Measurements from ENCODE around the gene PGA4.
A peak's percentile ranks its signal among the peaks of the same experiment; 100 is the strongest.
"Not testable (repeated sequence)": the region's sequence is repeated elsewhere in the genome, so short reads cannot be mapped to it uniquely, and the experiment has no call there.

The PGA4 gene

GRCh38 chr11:61222047-61222446, at the start of gene PGA4:
TSS of gene PGA4 (plus strand) at chr11:61222347. CDS start at chr11:61222401, 54 bp downstream.
- not testable (repeated sequence) for DNase-seq (ENCODE audit: low read depth)

GRCh38 chr11:61172356-61172755, 49.8 kb upstream of the PGA4 start:
- DNase-seq (ENCODE audit: low read depth), result no peak

- DNase-seq (ENCODE audit: low read depth), result no peak
Observed at GRCh38 chr11:61172888-61173287, 49.3 kb upstream of the PGA4 start.

GRCh38 chr11:61173456-61173855, 48.7 kb upstream of the PGA4 start:
- DNase-seq (ENCODE audit: low read depth), result peak; percentile 57

GRCh38 chr11:61174273-61174672, 47.9 kb upstream of the PGA4 start:
- DNase-seq (ENCODE audit: low read depth), result no peak

GRCh38 chr11:61174949-61175348, 47.2 kb upstream of the PGA4 start:
- no peak for DNase-seq (ENCODE audit: low read depth)

GRCh38 chr11:61176446-61176845, 45.7 kb upstream of the PGA4 start:
- DNase-seq (ENCODE audit: low read depth), result no peak

GRCh38 chr11:61180205-61180604, 41.9 kb upstream of the PGA4 start:
- DNase-seq (ENCODE audit: low read depth), result not testable (repeated sequence)

- no peak for DNase-seq (ENCODE audit: low read depth)
Observed at GRCh38 chr11:61181489-61181888, 40.7 kb upstream of the PGA4 start.

- DNase-seq (ENCODE audit: low read depth), result no peak
Observed at GRCh38 chr11:61183645-61184044, 38.5 kb upstream of the PGA4 start.

- DNase-seq (ENCODE audit: low read depth), result no peak
Observed at GRCh38 chr11:61186504-61186903, 35.6 kb upstream of the PGA4 start.

GRCh38 chr11:61187505-61188130, 34.5 kb upstream of the PGA4 start:
- peak; percentile 76 for DNase-seq (ENCODE audit: low read depth)

- DNase-seq (ENCODE audit: low read depth), result no peak
Observed at GRCh38 chr11:61189933-61190332, 32.2 kb upstream of the PGA4 start.

- no peak for DNase-seq (ENCODE audit: low read depth)
Observed at GRCh38 chr11:61193596-61193995, 28.6 kb upstream of the PGA4 start.

GRCh38 chr11:61194169-61194671, 27.9 kb upstream of the PGA4 start:
- no peak for DNase-seq (ENCODE audit: low read depth)

- DNase-seq (ENCODE audit: low read depth), result no peak
Observed at GRCh38 chr11:61194981-61195695, 27.0 kb upstream of the PGA4 start.

- no peak for DNase-seq (ENCODE audit: low read depth)
Observed at GRCh38 chr11:61195719-61196118, 26.4 kb upstream of the PGA4 start.

GRCh38 chr11:61198361-61198760, 23.8 kb upstream of the PGA4 start:
- DNase-seq (ENCODE audit: low read depth), result no peak

- DNase-seq (ENCODE audit: low read depth), result no peak
Observed at GRCh38 chr11:61198948-61199523, 23.1 kb upstream of the PGA4 start.

- DNase-seq (ENCODE audit: low read depth), result no peak
Observed at GRCh38 chr11:61201476-61201875, 20.7 kb upstream of the PGA4 start.

- DNase-seq (ENCODE audit: low read depth), result not testable (repeated sequence)
Observed at GRCh38 chr11:61202950-61203746, 19.0 kb upstream of the PGA4 start, which contains the start of gene PGA3. TSS of gene PGA3 (plus strand) at chr11:61203515. CDS start at chr11:61203565, 50 bp downstream.

- not testable (repeated sequence) for DNase-seq (ENCODE audit: low read depth)
Observed at GRCh38 chr11:61203873-61204272, 18.3 kb upstream of the PGA4 start.

Measured in EH (cell line).